ENCODE data around the gene DST.
A peak's percentile ranks its signal among the peaks of the same experiment; 100 is the strongest.
"Not testable (repeated sequence)": the region's sequence is repeated elsewhere in the genome, so short reads cannot be mapped to it uniquely, and the experiment has no call there.

Gene DST

DNA sequence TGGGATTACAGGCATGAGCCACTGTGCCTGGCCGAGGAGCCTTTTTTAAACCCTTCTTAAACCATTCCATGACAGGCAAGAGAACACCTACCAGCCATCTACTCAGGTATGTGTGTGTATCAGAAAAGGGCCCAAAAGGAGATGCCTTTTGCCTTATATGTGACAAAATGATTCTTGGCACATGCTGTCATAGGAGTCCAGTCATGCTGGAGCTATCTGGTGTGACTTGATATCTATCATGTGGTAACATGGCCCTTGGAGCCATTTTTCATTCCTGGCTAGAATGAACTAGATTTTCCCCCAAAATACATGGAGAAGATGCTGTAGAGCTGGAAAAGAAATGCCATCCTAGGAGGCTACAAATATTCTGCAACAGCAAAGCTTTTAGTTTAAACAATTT lies 129.1 kb downstream of the DST start:
- no peak for DNase-seq

DNA sequence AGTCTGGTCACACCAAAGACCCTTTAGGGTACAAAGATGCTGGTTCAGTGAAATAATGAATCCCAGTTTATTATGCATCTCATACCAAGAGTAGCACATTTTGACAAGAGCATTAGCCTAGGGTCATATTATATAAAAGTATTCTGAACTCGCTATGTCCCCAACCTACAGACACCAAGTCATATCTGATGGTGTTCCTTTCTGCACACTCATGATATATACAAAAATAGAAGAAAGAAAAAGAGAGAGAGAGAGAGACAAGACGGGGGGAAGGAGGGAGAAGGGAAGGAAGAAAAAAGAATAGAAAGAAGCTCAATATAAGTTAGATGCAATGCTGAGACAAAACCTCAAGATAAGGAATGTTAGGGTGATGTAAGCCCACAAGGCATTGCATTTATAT lies 131.1 kb downstream of the DST start:
- no peak for DNase-seq

DNA sequence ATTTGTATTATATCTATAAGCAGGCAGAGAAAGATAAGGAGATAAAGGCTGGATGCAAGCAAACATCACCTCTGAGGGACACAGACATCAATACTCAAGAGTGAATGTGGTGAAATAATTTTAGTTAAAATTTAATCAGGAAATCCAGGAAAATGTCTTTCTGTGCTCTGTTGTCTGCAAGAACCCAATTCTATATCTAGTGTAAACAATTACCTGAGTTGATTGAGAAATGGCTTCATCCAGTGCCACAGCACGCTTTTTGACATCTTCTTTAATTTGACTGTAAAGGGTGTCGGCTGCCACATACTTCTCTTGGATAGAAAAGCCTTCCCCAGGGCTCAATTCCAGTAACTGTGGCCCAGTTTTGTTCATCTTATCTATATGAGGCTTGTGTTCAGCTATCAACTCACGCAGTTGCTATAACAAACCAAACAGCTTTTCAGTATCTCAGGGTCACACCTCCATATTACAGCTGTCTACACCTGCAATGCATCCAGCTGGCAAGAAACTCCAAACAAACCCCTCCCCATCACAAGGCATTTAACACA lies 131.6 kb downstream of the DST start:
- DNase-seq: peak; percentile 48

DNA sequence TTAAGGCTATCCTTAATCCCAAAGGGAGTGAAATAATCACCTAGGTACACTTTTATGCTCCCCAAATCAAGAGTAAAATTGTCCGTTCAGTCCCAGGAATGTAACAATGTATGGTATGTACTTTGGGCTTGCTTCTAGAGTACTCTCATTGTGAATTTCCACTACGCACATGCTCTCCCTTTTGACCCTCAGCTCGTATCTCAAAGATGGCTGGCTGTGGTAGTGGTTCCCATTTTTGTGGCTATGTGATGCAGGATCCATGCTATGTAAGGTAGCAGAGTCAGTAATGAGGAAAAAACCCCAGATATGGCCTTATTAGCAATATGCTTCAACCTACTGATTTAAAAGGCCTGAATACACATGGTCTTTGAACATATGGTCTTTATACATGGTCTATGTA lies 133.7 kb downstream of the DST start:
- no peak for DNase-seq

DNA sequence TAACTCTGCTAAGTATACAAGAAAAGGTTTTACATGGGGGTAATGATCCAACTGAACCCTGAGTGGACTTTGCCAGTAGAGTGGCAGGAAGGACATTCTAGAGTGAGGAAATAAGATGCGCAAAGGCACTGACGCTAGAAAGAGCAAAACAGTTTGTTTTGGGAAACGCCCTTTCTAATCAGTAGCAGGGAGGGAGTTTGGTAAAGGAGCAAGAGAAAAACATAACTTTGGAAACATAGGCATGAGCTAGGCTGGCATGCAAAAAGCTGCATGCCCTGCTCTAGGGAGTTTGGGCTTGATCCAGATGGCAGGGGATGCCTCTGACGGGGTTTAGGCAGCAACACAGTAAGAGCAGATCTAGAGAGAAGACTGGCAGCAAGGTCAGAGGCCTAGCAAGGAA lies 135.2 kb downstream of the DST start:
- no peak for DNase-seq

DNA sequence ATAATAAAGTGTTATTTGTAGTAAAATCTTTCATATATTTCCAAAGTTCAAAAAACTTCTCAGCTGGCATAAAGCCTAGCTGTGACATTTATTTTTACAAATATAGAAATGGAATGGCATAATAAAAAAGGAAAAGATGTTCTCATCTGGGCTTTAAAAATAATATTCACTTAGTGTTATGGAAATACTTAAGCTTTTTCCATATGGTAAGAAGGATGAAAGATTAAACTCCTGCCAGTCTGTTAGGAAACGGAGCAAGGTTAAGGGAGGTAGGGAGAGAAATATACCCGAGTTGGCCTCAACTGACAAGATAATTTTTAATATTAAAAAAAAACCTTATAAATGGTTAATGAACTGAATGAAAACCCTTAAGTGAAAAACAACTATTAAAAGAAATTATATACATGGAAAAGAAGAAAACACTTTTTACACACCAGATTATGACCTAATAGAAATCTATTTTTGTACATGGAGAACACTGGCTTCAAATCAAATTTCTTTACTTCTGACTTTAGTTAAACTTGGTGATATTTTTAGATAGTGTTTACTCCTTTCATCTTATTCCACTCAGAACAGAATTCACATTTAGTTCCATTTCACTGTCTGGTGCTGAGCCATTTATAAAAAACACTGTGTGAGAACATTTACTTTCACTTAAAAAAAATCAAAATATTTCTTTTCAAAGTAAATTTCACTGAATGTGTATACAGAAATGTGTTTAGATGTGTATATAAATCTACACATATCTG lies 137.0 kb downstream of the DST start:
- no peak for DNase-seq

DNA sequence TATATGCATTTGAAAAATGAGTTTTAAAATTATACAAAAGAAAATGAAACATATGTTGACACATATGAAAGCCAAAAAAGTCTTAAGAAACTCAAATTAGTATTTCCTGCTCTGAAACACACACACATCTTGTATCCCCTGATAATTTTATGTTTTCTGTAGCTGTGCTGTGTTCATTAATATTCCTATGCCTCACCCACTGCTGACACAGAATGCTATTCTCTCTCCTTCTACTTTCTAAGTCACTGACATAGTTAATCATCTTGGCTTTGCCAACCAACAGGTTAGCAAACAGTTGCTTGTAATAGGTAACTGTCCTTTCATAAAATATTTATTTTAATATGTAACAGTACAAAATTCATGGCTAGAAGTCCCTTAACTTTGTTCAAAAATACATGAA lies 140.7 kb downstream of the DST start:
- DNase-seq: no peak

DNA sequence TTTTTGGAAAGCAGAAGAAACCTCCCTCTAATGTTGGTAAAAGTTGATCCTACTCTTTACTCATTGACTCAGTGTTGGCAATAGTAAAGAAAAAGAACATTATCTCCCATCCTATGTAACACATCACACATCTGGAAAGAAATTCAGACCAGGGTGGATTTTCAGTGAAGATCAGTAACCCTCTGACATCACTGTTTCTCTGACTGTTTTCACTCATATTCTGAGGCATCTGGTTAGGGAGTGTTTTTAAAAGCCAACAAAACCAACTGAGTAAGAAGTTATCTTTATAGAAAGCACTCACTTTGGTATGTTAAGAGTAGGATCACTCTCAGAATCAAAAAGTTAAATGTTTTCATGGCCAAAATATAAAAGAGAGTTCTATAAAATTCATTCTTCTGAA lies 143.6 kb downstream of the DST start:
- DNase-seq: no peak

DNA sequence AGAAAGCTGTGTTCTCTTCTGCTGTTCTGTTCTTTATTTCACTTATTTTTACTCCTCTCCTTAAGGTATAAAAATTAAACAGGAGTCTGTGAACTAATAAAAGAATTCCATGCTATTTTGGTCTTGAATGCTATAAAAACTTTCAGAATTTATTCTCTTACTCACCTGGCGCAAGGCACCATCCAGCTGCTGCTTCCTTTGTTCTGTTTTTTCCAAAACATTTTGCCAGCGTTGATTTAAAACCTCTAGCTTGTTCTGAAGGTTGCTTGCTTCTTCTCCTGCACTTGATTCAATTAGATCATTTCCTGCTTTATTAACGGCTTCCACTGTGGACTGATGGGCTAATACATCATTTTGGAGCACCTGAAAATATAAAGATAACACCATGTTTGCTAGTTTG lies 145.0 kb downstream of the DST start:
- DNase-seq: no peak

DNA sequence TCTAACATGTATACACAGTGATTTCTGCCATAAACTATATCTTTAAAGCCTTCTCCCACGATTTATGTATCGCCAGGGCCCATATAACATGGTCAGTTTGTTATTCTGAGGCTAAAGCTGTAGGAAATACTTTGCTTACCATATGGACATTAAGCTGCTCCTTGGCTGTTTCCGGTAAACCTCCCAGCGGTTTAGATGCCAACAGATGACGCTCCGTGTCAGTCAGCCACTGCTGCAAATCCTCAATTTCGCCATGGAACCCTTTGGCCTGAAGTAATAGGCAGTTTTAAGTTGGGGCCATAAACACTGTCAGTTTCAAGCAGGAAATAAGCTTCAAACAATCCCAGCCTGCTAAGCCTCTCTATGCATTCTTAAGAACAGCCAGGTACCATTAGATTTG lies 145.4 kb downstream of the DST start:
- DNase-seq: no peak

DNA sequence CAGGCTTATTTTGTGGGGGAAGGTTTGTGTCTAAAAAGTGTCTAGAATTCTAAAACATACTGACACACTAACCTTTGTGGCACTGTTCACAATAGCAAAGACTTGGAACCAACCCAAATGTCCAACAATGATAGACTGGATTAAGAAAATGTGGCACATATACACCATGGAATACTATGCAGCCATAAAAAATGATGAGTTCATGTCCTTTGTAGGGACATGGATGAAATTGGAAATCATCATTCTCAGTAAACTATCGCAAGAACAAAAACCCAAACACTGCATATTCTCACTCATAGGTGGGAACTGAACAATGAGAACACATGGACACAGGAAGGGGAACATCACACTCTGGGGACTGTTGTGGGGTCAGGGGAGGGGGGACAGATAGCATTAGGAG lies 146.0 kb downstream of the DST start:
- not testable (repeated sequence) for DNase-seq

DNA sequence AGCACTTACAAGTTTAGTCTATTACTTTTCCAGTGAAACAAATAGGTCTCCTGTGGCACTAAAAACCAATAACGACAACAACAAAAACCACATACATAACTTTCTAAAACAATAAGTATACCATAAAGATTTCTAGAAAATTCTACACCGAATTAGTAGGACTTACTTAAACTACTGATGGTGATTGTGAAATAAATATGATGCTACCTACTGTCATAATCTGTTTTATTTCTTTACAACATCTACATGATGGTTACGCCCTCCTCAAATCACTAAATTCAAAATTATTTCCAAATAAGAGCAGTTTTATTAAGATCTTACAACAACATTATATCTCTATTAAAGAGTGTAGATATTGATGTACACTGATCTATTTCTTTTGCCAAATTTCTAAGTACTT lies 147.0 kb downstream of the DST start:
- no peak for DNase-seq

DNA sequence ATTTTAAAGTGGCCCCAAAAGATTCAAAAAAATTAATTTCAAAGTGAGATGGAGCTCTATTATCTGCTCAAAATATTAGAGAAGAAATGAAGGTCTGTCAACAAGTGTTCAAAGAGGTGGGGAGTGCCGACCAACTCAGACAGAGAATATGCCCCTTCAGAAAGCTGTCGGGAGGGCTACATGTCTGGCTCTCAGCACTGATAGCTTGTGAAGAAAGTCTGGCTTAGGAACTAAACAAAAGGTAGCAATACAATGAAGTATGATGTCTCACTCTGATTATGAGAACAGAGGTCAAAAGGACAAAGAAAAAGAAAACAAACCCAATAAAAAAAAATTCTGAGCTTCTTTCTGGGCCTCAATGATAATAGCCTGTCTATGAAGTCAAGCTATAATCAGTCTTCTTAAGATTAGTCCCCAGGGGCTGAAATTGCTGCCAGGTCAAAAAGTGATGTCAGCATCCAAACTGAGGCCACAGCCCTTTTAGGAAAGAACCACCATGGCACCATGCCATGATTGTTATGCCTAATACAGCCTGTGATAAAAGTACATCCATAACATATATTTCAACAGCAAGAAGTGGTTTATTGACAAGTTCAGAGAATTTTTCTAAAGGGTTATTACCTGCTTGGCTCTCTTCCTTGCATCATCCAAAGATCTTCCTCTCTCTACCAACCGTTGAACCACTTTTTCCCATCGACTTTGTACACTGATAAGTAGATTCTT lies 150.9 kb downstream of the DST start:
- DNase-seq: no peak

DNA sequence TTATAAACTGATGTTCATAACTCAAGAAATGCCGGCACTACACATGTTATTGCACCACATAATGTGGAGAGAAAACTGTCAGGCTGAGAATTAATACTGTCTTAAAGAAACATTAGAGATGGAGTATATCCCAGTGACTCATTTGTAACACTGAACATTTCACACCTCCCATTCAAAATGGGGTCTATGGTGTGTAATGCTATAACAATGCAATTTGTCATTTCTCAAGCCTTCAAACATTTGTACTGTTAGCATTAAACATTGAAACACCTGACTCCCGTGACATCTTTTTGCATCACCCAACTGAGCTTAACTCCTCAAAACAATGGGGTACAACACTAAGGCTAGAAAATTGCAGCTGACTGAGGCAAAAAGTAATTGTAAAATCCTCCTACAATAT lies 151.7 kb downstream of the DST start:
- DNase-seq: no peak

DNA sequence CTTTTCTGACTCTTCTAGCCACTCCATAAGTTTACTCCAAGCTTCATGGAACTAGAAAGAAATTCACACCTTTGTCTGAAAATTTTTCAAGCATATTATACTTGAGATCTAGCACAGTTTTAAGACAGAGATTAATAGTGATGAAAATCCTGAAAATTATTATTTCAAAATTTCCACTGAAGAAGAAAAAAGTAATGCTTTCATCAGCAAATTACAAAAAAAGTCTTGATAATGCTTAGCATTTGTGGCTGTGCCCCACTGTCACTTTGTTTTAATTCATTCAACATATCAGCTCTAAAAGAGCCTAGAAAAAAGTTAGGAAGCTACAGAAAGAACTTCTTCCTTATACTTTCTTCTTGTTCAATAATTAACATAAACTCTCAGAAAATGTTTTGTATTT lies 153.1 kb downstream of the DST start:
- DNase-seq: no peak

DNA sequence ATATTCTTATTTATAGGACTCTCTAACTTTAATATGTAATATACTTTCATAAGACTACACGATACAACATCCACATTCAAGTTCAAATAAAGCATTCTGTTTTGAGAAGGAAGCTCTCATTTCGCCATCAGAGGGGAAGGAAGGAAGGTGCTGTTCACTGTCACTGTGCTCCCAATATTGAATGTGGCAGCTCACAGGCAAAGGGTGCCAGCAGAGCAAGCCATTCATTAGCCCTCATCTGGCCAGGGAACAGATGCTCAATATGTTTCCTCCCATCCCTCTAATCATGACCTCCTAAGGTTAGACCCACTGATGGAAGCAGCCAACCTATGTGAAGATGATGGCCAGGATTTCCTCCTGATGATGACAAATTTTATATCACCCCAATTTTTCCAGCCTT lies 154.4 kb downstream of the DST start:
- DNase-seq: no peak

DNA sequence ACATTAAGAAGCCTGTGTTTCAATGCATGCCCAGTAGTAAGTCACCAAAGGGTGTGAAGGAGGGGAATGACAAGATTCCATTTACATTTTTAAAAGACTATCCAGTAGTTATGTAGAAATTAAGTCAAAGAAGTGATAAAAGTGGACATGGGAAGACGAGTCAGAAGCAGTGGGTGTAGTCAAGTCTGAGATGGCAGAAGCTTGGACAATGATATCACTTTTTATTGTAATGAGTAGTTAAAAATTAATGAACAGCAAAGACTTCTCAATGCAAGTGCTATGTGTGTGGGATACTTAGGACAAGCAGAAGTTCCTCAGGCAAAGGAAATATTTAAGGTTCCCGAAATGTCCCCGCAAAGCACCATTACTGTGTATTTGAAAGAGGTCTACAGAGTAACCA lies 156.0 kb downstream of the DST start:
- DNase-seq: no peak

DNA sequence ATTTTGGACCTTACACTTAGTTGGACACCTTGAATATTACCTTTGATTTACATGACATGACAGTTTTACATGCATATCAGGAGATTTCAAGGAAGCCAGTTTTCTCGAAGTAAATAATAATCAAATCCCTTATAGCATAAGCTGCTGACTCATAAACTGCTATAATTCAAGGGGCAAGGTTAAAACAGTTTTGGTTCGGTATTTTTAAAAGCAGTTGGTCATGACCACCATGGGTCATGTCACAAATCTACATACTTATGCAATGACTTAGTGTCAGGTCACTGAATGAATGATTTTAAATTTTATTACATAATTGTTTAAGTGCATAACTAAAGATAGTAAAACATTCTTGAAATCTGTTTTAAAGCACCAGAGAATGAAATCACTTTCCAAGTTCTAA lies 158.0 kb downstream of the DST start:
- DNase-seq: no peak

DNA sequence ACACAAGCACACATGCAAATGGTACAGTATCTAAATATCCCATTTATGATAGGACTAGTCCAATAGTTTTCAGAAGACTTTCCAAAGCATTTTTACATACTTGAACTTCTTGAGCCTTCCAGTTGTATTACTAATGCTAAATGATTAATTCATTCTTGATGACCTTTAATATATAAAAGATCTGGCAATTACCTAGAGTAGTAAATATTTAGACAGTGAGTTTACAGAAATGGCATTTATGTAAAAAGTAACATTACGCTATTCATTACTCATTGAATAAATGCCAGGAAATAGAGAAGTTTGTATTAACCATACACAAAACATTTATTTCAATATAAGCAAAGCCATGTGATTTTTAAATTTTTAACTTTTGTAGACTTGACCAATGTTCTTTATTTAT lies 158.8 kb downstream of the DST start:
- DNase-seq: no peak

DNA sequence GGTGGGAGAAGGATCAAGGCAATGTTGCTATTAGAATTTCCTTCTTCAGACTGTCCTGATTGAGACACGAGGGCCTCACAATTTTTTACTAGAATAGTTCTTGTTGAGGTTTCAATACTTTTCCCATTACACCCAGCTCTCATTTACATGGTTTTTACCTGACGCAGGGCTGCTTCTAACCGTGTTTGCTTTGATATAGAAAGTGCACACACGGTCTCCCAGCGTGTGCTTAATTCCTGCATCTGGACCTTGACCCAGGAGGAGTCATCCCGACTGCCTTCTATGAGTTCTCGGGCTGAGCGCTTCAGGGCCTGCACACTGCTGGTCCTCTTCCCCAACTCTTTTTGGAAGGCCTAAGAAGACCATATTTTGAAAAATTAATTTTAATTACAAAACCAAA lies 160.2 kb downstream of the DST start:
- DNase-seq: peak; percentile 76

DNA sequence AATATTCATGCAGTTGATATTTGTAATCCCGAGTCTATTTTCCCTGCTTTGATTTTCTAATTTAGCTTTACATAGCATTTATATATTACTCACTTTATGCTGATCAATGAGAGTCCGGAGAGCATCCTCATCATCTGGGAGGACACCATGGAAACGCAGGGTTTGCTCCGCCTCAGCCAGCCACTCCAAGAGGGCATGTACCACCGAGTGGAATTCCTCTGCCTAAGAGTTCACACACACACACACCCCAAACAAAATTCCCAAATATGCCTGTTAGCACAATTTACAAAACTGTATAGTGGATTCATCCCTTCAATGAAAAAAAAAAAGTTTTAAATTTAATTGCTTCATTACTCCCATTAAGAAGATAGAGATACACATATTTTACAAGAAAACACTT lies 160.7 kb downstream of the DST start:
- no peak for DNase-seq

DNA sequence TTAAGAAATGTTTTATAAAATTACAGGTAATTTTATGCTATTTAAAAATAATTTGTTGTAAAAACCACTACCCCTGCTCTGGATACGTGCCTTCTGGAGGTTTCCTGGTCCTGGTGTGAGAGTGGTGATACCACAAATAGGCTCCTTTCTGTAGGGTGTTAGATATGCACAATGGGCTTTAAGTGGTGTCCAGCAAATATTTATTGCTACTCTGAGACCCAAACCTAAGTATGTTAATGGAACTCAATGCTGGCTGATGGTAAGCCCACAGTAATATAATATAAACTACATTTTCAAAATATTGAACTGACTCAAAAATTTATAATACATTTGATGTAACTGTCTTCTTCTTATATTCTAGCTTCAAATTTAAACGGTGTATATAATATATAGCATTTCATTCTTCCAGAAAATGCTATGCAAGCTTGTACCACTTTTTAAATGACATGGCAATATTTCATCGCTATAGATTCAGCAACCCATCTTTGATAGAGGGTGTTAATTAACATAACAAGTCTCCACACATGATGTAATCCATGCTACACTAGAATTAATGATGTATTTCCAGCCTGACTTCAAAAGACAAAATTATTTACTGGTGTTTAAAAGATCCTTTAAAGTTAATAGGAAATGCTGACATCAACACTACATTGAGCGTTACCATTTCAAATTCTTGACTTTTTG lies 161.9 kb downstream of the DST start:
- no peak for DNase-seq

DNA sequence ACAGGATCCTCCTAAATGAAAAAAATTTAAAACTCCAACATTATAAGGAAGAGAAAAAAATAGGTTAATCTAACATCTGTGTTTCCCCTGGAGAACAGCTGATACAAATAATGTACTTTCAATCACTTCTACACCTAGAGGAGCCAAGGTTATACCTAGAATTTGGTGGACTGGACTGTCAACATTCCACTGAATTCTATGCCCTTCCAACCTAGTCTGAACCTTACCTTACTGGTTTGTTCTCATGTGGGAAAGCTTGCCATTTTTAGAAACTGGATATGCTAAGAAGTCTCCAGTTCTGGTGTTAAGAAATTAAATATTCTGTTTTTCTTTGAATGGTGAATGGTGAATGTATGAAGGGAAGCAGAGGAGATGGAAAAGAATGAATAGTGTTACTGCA lies 162.4 kb downstream of the DST start:
- DNase-seq: no peak

DNA sequence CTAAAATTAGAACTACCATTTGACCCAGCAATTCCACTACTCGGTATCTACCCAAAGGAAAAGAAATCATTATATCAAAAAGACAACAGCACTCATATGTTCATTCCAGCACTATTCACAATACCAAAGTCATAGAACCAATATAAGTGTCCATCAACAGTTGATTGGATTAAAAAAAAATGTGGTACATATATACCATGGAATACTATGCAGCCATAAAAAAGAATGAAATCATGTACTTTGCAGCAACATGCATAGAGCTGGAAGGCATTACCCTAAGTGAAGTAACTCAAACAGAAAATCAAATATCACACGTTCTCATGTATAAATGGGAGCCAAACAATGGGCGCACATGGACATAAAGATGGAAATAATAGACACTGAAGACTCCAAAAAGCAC lies 163.3 kb downstream of the DST start:
- no peak for DNase-seq

All from DMS53 (cell line).